GM19452 (cell line): ENCODE results near the gene ARL4A.
"Not testable (repeated sequence)": the region's sequence is repeated elsewhere in the genome, so short reads cannot be mapped to it uniquely, and the experiment has no call there.

Experiments used
- ATAC-seq: cut with Tn5 transposase; IDR thresholded peaks from one replicate; pipeline ENCODE4 v1.9.1; 2021; ENCODE audit not compliant: unreplicated experiment

ARL4A gene

GRCh38 chr7:12686891-12687717, at the start of gene ARL4A:
Gene ARL4A (plus strand): TSS chr7:12687633. CDS start chr7:12688255, 622 bp downstream.
- ATAC-seq, result peak; percentile 74

- ATAC-seq, result peak; percentile 62
Measured at GRCh38 chr7:12637819-12638592, 49.4 kb upstream of the ARL4A start.

- peak; percentile 35 for ATAC-seq
Measured at GRCh38 chr7:12638851-12639456, 48.5 kb upstream of the ARL4A start.

GRCh38 chr7:12640299-12641096, 46.9 kb upstream of the ARL4A start:
- no peak for ATAC-seq

GRCh38 chr7:12641196-12641595, 46.2 kb upstream of the ARL4A start:
- ATAC-seq, result no peak

- no peak for ATAC-seq
Measured at GRCh38 chr7:12642508-12642907, 44.9 kb upstream of the ARL4A start.

GRCh38 chr7:12643001-12643643, 44.3 kb upstream of the ARL4A start:
- no peak for ATAC-seq

GRCh38 chr7:12643644-12644043, 43.8 kb upstream of the ARL4A start:
- ATAC-seq, result peak; percentile 67

- not testable (repeated sequence) for ATAC-seq
Measured at GRCh38 chr7:12645212-12645611, 42.2 kb upstream of the ARL4A start.

GRCh38 chr7:12646139-12646538, 41.3 kb upstream of the ARL4A start:
- ATAC-seq, result no peak

- ATAC-seq, result no peak
Measured at GRCh38 chr7:12647364-12648219, 39.8 kb upstream of the ARL4A start.

- ATAC-seq, result no peak
Measured at GRCh38 chr7:12648704-12649261, 38.6 kb upstream of the ARL4A start.

GRCh38 chr7:12649348-12649747, 38.1 kb upstream of the ARL4A start:
- no peak for ATAC-seq

GRCh38 chr7:12650080-12650479, 37.4 kb upstream of the ARL4A start:
- no peak for ATAC-seq

- no peak for ATAC-seq
Measured at GRCh38 chr7:12653110-12653509, 34.3 kb upstream of the ARL4A start.

GRCh38 chr7:12653518-12653917, 33.9 kb upstream of the ARL4A start:
- ATAC-seq, result no peak

GRCh38 chr7:12655161-12655560, 32.3 kb upstream of the ARL4A start:
- no peak for ATAC-seq

- not testable (repeated sequence) for ATAC-seq
Measured at GRCh38 chr7:12660423-12660822, 27.0 kb upstream of the ARL4A start.

GRCh38 chr7:12660986-12661385, 26.4 kb upstream of the ARL4A start:
- ATAC-seq, result not testable (repeated sequence)
